Prostate gland (tissue), 2 donors: Measurements from ENCODE around the gene TMEM263.

Source experiments
- POLR2AphosphoS5 ChIP-seq: sonication (generic); formaldehyde crosslinking; IDR thresholded peaks from one replicate; pipeline ENCODE4 v1.6.1; 2017; ENCODE audit warnings: antibody characterized with exemption
- TF ChIP-seq, protein P1 (sequence below), 4 experiments: fragments of 200-600 bp in 2 of 4; fragments of 450-650 bp in 2 of 4; sonication (generic) in 2 of 4; IDR thresholded peaks; 1 replicate in 3 of 4; 2 replicates in 1 of 4; pipeline ENCODE4 v1.5.1; 2016 to 2019; ENCODE audit warnings: antibody characterized with exemption in 4 of 4, mild to moderate bottlenecking in 2 of 4, moderate library complexity in 2 of 4

DNA sequence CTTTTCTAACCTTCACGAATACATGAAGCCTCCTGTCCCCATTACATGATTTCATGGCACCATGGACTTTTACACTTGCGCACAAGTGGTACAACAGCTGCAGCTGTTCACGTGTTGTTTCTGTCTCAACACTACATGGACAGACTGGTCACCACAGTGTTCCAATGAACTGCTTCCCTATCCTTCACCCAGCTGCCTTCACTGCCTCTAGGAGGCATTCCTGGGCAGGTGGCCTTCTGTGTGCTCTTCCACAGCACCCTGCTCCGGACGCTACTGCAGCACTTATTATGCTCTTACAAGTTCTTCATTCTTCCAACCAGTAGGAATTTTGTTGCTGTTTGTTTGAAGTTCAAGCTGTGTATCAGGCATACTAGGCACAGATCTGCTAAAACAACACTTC lies 29.8 kb downstream of the TMEM263 start:
- TF ChIP-seq, protein P1, sequence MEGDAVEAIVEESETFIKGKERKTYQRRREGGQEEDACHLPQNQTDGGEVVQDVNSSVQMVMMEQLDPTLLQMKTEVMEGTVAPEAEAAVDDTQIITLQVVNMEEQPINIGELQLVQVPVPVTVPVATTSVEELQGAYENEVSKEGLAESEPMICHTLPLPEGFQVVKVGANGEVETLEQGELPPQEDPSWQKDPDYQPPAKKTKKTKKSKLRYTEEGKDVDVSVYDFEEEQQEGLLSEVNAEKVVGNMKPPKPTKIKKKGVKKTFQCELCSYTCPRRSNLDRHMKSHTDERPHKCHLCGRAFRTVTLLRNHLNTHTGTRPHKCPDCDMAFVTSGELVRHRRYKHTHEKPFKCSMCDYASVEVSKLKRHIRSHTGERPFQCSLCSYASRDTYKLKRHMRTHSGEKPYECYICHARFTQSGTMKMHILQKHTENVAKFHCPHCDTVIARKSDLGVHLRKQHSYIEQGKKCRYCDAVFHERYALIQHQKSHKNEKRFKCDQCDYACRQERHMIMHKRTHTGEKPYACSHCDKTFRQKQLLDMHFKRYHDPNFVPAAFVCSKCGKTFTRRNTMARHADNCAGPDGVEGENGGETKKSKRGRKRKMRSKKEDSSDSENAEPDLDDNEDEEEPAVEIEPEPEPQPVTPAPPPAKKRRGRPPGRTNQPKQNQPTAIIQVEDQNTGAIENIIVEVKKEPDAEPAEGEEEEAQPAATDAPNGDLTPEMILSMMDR (IDR thresholded peaks at IDR 0.05), result no peak
- TF ChIP-seq POLR2AphosphoS5, result no peak
